GM12891 (cell line): ENCODE measurements around the gene ABHD10.

Source experiments
- POLR2A ChIP-seq: IDR thresholded peaks from 2 replicates; pipeline ENCODE4 v1.6.1; 2011; ENCODE audit warnings: low read depth, low read length, control low read depth
- POLR2AphosphoS5 ChIP-seq: IDR thresholded peaks from 2 replicates; pipeline ENCODE4 v1.6.1; 2011; ENCODE audit warnings: low read depth, low read length, control low read depth
- TAF1 ChIP-seq: IDR thresholded peaks from 2 replicates; pipeline ENCODE4 v1.6.1; 2011; ENCODE audit warnings: low read depth, low read length, control low read depth

GRCh38 chr3:111949712-111950111 is 29.1 kb upstream of the ABHD10 start:
- TF ChIP-seq POLR2AphosphoS5, result no peak
- TF ChIP-seq TAF1, result no peak
- TF ChIP-seq POLR2A, result no peak
